22Rv1 (cell line): Measurements from ENCODE around the gene ARPC2.
"Not testable (repeated sequence)": the region's sequence is repeated elsewhere in the genome, so short reads cannot be mapped to it uniquely, and the experiment has no call there.

ENCODE experiments used
- H3K27ac ChIP-seq: fragments of 450-650 bp; 2 replicates; pipeline ENCODE4 v1.5.1; 2017
- ZFX ChIP-seq: fragments of 450-650 bp; IDR thresholded peaks from 2 replicates; pipeline ENCODE4 v1.6.1; 2017; ENCODE audit warnings: antibody characterized with exemption, borderline replicate concordance
- TF ChIP-seq, protein P1 (sequence below): fragments of 450-650 bp; IDR thresholded peaks from 2 replicates; pipeline ENCODE4 v1.5.1; 2017; ENCODE audit warnings: mild to moderate bottlenecking

Gene ARPC2

DNA sequence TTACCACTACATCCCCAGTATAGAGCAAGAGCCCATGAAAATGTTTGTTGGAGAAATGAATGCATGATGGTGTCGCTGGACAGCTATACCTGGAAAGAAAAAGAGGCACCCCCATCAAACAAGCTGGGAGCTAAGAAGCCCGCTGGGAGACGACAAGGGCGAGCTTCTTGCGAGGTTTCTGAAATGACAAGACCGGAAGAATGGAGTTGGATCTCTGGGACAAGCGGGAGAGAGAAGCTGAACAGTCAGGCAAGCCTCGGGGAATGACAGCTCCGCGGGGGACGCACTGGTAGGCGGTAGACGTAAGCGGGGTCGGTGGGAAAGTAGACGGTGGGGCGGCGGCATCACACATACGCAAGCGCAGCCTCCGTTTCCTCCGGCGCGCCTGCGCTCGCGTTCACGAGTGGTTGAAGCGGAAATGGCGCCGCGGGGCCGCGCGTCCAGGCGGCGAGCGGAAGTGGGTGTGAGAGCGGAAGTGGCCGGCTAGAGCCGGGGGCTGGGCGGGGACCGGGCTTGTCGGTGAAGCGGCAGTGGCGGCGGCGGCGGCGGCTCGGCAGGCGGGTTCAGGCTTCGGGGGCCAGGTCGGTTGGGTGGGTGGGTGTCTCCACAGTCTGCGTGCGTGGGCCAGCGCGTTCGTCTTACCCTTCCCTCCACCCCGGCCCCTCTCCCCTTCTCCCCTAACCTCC is at the start of gene ARPC2:
ARPC2 (plus strand) TSS at position 516 of the 686 bp plus-strand sequence. CDS start 282 bp downstream, outside the sequence.
- peak within 1 kb of the TSS; percentile 66 for H3K27ac ChIP-seq

DNA sequence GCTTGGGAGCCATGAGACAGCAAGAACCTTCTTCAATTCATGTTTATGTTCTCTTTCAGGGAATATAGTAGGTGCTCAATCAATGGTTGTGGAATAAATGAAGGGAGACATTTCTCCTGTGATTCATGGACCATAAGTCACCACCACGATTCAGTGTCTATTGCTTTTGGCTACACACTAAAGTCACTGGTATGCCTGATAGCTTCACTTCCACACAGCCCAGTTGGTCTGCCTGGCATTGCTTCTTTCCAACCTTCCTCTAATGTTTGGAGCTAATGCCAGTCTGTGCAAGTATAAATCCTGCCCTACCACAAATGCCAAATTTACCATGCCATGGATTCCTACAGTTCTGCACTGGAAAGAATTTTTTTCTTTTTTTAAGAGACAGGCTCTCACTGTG is 49.0 kb upstream of the ARPC2 start:
- TF ChIP-seq ZFX, result no peak
- TF ChIP-seq, protein P1, sequence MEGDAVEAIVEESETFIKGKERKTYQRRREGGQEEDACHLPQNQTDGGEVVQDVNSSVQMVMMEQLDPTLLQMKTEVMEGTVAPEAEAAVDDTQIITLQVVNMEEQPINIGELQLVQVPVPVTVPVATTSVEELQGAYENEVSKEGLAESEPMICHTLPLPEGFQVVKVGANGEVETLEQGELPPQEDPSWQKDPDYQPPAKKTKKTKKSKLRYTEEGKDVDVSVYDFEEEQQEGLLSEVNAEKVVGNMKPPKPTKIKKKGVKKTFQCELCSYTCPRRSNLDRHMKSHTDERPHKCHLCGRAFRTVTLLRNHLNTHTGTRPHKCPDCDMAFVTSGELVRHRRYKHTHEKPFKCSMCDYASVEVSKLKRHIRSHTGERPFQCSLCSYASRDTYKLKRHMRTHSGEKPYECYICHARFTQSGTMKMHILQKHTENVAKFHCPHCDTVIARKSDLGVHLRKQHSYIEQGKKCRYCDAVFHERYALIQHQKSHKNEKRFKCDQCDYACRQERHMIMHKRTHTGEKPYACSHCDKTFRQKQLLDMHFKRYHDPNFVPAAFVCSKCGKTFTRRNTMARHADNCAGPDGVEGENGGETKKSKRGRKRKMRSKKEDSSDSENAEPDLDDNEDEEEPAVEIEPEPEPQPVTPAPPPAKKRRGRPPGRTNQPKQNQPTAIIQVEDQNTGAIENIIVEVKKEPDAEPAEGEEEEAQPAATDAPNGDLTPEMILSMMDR, result no peak
- no peak overlapping the region for H3K27ac ChIP-seq

More for the DNA sequence above, at the start of gene ARPC2:
- TF ChIP-seq, protein P1, result no peak
- TF ChIP-seq ZFX, result no peak

DNA sequence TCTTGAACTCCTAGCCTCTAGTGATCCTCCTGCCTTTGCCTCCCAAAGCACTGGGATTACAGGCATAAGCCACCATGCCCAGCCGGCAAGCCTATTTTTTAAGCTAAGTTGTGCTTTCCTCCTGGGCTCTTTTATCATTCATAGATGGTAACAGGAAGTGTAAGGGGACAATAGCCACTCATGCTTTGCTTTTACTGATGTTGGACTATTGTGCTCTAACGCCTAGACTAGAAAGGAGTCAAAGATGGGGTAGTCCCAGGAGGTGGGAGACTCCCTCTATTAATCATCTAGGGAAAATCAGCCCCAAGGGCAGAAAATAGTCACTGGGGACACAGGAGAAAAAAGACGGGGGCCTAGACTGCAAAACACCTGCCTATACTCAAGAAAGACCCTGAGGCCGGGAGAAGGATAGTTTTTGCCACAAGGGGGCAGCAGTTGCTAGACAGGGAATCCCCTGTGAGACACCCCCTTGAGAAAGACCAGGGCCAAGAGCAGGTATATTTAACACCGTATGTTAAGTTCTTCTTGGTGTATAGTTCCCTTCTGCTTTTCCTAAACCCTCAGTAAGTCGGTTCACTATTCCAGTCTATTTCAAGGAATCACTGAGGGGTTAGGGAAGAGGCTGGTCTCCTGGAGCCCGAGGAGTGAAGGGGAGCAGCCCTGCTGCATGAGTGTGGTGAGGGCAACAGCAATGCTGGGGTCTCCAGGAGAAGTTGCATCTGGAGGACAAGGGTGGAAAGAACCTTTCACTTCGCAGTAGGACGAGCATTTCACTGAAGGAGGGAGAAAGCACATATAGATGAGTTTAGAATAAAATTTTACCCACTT is 48.1 kb upstream of the ARPC2 start:
- H3K27ac ChIP-seq, result no peak overlapping the region
- TF ChIP-seq, protein P1, result peak; percentile 86
- TF ChIP-seq ZFX, result no peak

DNA sequence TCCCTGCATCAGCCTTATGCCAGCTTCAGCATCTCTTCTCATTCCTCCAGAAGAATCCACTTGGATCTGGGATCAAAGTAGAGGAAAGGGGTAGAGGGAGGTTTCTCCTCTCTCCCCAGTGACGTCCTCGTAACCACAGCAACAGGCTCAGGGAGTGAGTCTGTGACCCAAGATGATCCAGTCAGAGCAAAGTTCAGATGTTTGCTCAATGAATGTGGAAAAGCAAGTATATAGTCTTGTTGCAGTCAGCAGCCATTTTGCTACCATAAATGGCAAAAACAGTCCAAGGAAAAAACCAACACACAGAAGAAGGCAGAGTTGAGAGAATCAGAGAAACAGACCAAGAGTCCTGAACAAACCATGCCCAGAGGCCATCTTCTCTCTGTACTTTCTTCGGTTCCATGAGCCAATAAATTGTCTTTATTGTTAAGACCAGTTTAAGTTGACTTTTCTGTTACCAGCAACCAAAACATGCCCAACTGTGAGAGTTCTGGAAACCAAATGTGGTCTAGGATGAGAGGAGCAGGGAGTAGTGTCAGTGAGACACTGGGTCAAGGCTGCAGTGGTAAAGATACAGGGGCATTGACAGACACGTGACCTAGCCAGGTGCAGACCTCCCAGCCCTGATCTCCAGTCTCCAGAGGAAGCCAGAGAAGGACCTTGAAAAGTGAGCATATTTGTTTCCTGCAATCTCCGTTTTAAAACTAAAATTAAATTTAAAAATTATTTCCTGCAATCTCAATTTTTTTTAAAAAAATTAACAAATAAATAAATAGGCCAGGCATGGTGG is 47.0 kb upstream of the ARPC2 start:
- no peak for TF ChIP-seq ZFX
- TF ChIP-seq, protein P1, result no peak
- H3K27ac ChIP-seq, result no peak overlapping the region

DNA sequence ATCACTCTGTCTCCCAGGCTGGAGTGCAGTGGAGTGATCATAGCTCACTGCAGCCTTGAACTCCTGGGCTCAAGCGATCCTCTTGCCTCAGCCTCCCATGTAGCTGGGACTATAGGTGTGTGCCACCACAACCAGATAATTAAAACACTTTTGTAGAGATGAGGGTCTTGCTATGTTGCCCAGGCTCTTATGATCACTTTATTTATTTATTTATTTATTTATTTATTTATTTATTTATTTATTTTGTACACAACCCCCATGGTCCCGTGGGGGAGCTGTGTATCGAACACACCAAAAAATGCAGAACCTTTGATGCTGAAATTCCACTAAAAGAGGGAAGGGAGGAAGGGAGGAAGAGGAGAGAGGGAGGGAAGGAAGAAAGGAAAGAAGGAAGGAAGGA is 45.2 kb upstream of the ARPC2 start:
- H3K27ac ChIP-seq, result not testable (repeated sequence)

DNA sequence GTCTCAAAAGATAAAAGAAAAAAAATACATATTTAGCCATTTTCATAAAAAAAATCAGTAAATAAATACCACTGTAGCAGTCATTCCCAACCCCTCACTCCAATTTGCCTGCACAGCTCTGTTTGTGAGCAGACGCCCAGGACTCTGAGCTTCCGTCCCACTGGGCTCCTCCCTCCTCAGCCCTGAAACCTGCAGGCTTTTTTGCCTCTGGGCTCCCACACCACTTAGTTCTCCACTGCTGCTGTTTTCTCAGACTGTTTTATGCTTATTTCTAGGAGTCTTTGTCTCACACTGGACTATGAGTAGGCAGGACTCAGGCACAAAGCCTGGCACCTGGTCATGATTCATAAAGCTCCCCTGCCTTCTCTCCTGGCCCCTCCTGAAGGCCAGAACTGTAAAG is 44.1 kb upstream of the ARPC2 start:
- no peak for TF ChIP-seq ZFX
- TF ChIP-seq, protein P1, result no peak
- H3K27ac ChIP-seq, result no peak overlapping the region

DNA sequence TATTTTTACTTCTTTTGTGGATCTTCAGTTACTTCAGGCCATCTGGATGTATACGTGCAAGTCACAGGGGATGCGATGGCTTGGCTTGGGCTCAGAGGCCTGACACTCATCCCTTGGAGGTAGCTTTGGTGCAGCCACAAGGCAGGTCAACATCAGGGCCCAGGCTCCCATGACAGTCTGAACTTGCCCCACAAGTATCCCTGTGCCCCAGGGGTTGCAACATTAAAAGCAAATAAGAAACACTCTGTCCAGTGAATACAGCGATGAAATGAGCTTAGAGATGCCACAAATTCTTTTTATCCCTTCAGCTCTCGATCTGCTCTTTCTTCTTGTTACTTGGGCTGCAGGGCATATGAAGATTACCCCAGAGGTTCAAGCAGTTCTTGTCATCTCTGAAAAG is 37.2 kb upstream of the ARPC2 start:
- H3K27ac ChIP-seq, result no peak overlapping the region
- TF ChIP-seq, protein P1, result no peak
- TF ChIP-seq ZFX, result no peak
